HG02763 (cell line): ENCODE data around the gene CTLA4.

Experiments
- ATAC-seq: cut with Tn5 transposase; IDR thresholded peaks from one replicate; pipeline ENCODE4 v1.9.1; 2021; ENCODE audit warnings: mild to moderate bottlenecking, moderate library complexity; ENCODE audit not compliant: unreplicated experiment

CTLA4 gene

GRCh38 chr2:203889944-203890343 lies 22.4 kb downstream of the CTLA4 start:
- ATAC-seq, result no peak

- ATAC-seq, result no peak
Observed at GRCh38 chr2:203890733-203891132, 23.2 kb downstream of the CTLA4 start.

- no peak for ATAC-seq
Observed at GRCh38 chr2:203891474-203891873, 23.9 kb downstream of the CTLA4 start.

GRCh38 chr2:203892207-203892606 lies 24.6 kb downstream of the CTLA4 start:
- no peak for ATAC-seq

- ATAC-seq, result no peak
Observed at GRCh38 chr2:203893401-203893800, 25.8 kb downstream of the CTLA4 start.

GRCh38 chr2:203893840-203894239 lies 26.3 kb downstream of the CTLA4 start:
- no peak for ATAC-seq

GRCh38 chr2:203894262-203894661 lies 26.7 kb downstream of the CTLA4 start:
- no peak for ATAC-seq

- no peak for ATAC-seq
Observed at GRCh38 chr2:203897544-203897943, 30.0 kb downstream of the CTLA4 start.

GRCh38 chr2:203898657-203899056 lies 31.1 kb downstream of the CTLA4 start:
- no peak for ATAC-seq

GRCh38 chr2:203900253-203900652 lies 32.7 kb downstream of the CTLA4 start:
- ATAC-seq, result no peak

- ATAC-seq, result no peak
Observed at GRCh38 chr2:203904022-203904421, 36.5 kb downstream of the CTLA4 start.

GRCh38 chr2:203905656-203906055 lies 38.1 kb downstream of the CTLA4 start:
- ATAC-seq, result no peak

- no peak for ATAC-seq
Observed at GRCh38 chr2:203908066-203908796, 40.7 kb downstream of the CTLA4 start.

GRCh38 chr2:203908797-203909185 lies 41.2 kb downstream of the CTLA4 start:
- ATAC-seq, result no peak

- ATAC-seq, result no peak
Observed at GRCh38 chr2:203909261-203909967, 41.8 kb downstream of the CTLA4 start.

GRCh38 chr2:203909974-203910373 lies 42.4 kb downstream of the CTLA4 start:
- no peak for ATAC-seq

GRCh38 chr2:203913947-203914346 lies 46.4 kb downstream of the CTLA4 start:
- no peak for ATAC-seq

GRCh38 chr2:203914546-203915182 lies 47.1 kb downstream of the CTLA4 start:
- no peak for ATAC-seq

- ATAC-seq, result no peak
Observed at GRCh38 chr2:203915256-203915655, 47.7 kb downstream of the CTLA4 start.

GRCh38 chr2:203916756-203917155 lies 49.2 kb downstream of the CTLA4 start:
- ATAC-seq, result no peak

GRCh38 chr2:203918264-203918663 lies 50.7 kb downstream of the CTLA4 start:
- no peak for ATAC-seq

GRCh38 chr2:203918839-203919238 lies 51.3 kb downstream of the CTLA4 start:
- ATAC-seq, result no peak
